WERI-Rb-1 (cell line): ENCODE data around the gene STAMBPL1.
A peak's percentile ranks its signal among the peaks of the same experiment; 100 is the strongest.

Source experiments
- DNase-seq: peaks from one replicate; pipeline ENCODE4 v3.0.0-alpha.2; 2020
- H3K27ac ChIP-seq: fragments of 250-450 bp; sonication (Bioruptor Pico); 2 replicates; pipeline ENCODE4 v1.5.1; 2020; ENCODE audit warnings: mild to moderate bottlenecking, moderate library complexity
- H3K27me3 ChIP-seq: fragments of 250-450 bp; sonication (Bioruptor Pico); 2 replicates; pipeline ENCODE4 v1.5.1; 2021; ENCODE audit warnings: mild to moderate bottlenecking, low read depth, moderate library complexity; ENCODE audit not compliant: insufficient read depth, severe bottlenecking
- H3K36me3 ChIP-seq: fragments of 250-450 bp; sonication (Bioruptor Pico); 2 replicates; pipeline ENCODE4 v1.5.1; 2020; ENCODE audit warnings: mild to moderate bottlenecking, moderate library complexity
- H3K4me3 ChIP-seq: 2 replicates; pipeline ENCODE4 v1.5.1; 2011; ENCODE audit warnings: low read depth, mild to moderate bottlenecking, control low read depth, low read length
- H3K9me3 ChIP-seq: fragments of 250-450 bp; sonication (Bioruptor Pico); 2 replicates; pipeline ENCODE4 v1.5.1; 2021; ENCODE audit warnings: mild to moderate bottlenecking, moderate library complexity; ENCODE audit not compliant: severe bottlenecking
- CTCF ChIP-seq: IDR thresholded peaks from 2 replicates; pipeline ENCODE4 v1.5.1; 2011; ENCODE audit warnings: low read depth, mild to moderate bottlenecking, control low read depth, inconsistent platforms, low read length

STAMBPL1 gene

GRCh38 chr10:88892222-88892967, 12.3 kb downstream of the STAMBPL1 start:
- DNase-seq = no peak

GRCh38 chr10:88893611-88894010, 13.6 kb downstream of the STAMBPL1 start:
- DNase-seq = no peak
- H3K27ac ChIP-seq = no peak overlapping the region
- TF ChIP-seq CTCF = no peak

More at GRCh38 chr10:88892222-88892967, 12.3 kb downstream of the STAMBPL1 start:
- Histone ChIP-seq H3K36me3 (no peaks in the 10 kb centered on the region), H3K4me3 (no peak overlapping the region), H3K9me3 (no peaks in the 10 kb centered on the region), H3K27ac (no peak overlapping the region), H3K27me3 (no peaks in the 10 kb centered on the region)
- no peak for TF ChIP-seq CTCF

GRCh38 chr10:88895250-88895649, 15.2 kb downstream of the STAMBPL1 start:
- Histone ChIP-seq H3K9me3 (no peaks in the 10 kb centered on the region), H3K27ac (no peak overlapping the region), H3K4me3 (no peak overlapping the region), H3K36me3 (no peaks in the 10 kb centered on the region), H3K27me3 (no peaks in the 10 kb centered on the region)
- no peak for TF ChIP-seq CTCF
- DNase-seq = no peak

More at GRCh38 chr10:88893611-88894010, 13.6 kb downstream of the STAMBPL1 start:
- no peaks in the 10 kb centered on the region for H3K9me3 ChIP-seq
- no peaks in the 10 kb centered on the region for H3K36me3 ChIP-seq
- no peak overlapping the region for H3K4me3 ChIP-seq
- H3K27me3 ChIP-seq = no peaks in the 10 kb centered on the region

GRCh38 chr10:88896372-88896993, 16.4 kb downstream of the STAMBPL1 start:
- Histone ChIP-seq H3K27ac (peak overlapping the region; percentile 25; the same call in 1 of the 2 replicates), H3K9me3 (no peaks in the 10 kb centered on the region), H3K27me3 (no peaks in the 10 kb centered on the region), H3K36me3 (no peaks in the 10 kb centered on the region; the same call in 1 of the 2 replicates), H3K4me3 (no peak overlapping the region)
- TF ChIP-seq CTCF = no peak
- no peak for DNase-seq

GRCh38 chr10:88896994-88897853, 17.2 kb downstream of the STAMBPL1 start:
- no peak for TF ChIP-seq CTCF
- DNase-seq = peak; percentile 48
- H3K27me3 ChIP-seq = no peaks in the 10 kb centered on the region
- H3K4me3 ChIP-seq = no peak overlapping the region
- peaks cover 5% of the 10 kb centered on the region for H3K36me3 ChIP-seq
- no peaks in the 10 kb centered on the region for H3K9me3 ChIP-seq
- peak overlapping the region; percentile 25 for H3K27ac ChIP-seq
